Fibroblast of the aortic adventitia (primary cell): Measurements from ENCODE around the gene CACNA1D. TPM values are rescaled to one million over a fixed set of nuclear protein-coding genes. Genes with fewer than 3 reads are reported as not detected.

Experiments used
- DNase-seq: peaks from one replicate; pipeline ENCODE4 v3.0.0-alpha.2; 2010; ENCODE audit warnings: low read depth
- H3K4me3 ChIP-seq: 2 replicates; pipeline ENCODE4 v1.5.1; 2011; ENCODE audit warnings: low read depth, mild to moderate bottlenecking, control low read depth, low read length, moderate library complexity
- total RNA-seq: library from RNA; depleted of rRNA; stranded (reverse); fragments of >200 nt; gene quantifications from 2 replicates; pipeline ENCODE4 v1.2.3, GENCODE V29; 2012; ENCODE audit warnings: low replicate concordance
- TF ChIP-seq, protein P1 (sequence below): IDR thresholded peaks from 2 replicates; pipeline ENCODE4 v1.5.1; 2011; ENCODE audit warnings: mild to moderate bottlenecking, low read length, control low read depth, inconsistent platforms; ENCODE audit not compliant: insufficient read depth

CACNA1D gene
- total RNA-seq, 1 donor = 1.9 TPM

DNA sequence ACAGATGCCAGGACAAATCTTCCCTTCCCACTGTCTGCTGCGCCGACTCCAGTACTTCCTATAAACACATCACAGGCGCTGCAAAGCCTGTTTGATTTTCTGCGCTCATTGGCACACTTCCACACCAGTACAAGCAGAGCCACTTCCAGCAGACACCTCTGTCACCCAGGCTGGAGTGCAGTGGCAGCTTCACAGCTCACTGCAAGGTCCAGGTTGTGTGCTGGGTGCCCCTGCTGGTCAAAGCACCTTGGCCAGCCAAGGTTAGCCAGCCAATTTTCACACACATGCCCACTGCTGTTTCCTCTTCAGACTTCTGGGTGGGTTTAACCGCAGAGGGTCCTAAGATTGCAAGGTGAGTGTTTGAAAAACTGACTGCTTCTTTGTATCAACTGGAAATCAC is 346.9 kb downstream of the CACNA1D start:
- TF ChIP-seq, protein P1, sequence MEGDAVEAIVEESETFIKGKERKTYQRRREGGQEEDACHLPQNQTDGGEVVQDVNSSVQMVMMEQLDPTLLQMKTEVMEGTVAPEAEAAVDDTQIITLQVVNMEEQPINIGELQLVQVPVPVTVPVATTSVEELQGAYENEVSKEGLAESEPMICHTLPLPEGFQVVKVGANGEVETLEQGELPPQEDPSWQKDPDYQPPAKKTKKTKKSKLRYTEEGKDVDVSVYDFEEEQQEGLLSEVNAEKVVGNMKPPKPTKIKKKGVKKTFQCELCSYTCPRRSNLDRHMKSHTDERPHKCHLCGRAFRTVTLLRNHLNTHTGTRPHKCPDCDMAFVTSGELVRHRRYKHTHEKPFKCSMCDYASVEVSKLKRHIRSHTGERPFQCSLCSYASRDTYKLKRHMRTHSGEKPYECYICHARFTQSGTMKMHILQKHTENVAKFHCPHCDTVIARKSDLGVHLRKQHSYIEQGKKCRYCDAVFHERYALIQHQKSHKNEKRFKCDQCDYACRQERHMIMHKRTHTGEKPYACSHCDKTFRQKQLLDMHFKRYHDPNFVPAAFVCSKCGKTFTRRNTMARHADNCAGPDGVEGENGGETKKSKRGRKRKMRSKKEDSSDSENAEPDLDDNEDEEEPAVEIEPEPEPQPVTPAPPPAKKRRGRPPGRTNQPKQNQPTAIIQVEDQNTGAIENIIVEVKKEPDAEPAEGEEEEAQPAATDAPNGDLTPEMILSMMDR = no peak
- no peak for DNase-seq
- no peak overlapping the region for H3K4me3 ChIP-seq

DNA sequence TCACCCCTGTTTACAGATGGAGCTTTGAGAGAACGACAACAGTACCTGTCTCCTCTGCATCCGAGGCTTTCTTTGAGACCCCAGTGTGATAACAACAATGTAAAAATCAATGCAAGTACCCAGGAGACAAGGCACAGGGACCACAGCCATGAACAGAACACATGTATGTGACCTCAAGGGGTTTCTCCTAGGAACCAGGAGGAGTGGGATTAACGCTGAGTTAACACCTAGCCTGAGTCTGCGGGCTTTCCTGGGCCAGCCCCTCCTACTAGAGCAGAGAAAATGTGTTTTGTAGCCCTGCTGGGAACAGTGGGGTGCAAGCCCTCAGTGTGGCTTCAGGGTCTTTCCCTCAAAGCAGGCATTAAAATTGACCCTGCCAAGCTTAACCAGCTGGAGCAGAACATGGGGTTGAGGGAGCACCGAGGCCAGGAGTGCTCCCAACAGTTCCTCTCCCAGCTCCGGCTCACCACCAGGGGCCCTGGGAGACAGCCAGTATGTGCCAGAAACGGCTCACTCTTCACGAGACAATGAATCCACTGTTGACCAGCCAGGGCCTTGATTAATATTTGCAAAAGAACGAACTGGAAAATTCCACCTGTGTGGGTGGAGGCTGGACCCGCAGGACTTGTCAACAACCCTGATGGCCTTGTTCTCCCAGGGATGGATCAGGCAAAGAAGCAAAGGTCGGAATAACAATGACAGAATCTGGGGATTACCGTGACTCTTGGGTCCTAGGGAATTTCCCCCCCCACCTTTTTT is 348.2 kb downstream of the CACNA1D start:
- DNase-seq = no peak
- no peak overlapping the region for H3K4me3 ChIP-seq
- TF ChIP-seq, protein P1 = peak; percentile 11

DNA sequence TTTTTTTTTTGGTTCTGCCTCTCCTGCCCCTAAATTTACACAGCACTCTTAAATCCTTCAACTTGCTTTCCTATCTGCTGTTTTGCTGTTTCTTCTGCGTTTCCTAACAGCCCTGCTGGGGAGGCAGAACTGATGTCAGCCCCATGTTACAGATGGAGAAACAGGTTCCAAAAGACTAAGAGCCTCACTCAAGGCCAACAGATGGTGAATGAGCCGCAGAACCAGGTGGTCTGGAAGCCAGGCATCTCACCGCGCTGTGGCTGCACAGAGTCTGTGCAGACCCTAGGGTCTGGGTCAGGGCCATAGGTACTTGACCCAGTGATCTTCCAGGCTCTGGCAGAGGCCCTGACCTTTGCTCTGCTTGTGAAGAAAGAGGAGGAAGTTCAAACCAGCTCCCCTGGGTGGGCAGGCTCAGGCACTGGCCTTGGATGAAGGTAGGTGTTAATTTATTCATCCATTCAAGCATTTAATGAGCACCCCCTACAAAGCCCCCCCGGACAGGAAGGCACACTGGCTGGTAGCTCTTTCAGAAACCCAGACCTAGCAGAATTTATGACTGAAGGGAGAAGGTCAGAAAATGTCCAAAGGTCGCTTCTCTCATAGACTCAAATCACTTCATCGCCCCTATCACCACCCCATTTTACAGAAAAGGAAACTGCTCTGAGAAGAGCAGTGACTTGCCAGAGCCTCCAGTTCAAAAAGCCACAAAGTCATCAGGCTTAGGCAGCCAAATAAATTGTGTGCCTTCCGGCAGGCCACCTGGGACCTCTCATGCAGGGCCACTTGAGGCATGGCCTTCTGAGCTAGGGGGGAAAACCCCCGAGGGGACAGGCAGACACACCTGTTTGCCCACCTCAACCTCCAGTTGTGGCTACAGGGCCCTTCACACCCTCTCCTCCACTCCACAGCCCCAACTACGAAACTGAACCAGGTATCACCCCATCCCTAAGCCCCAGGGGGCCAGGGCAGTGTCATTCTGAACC is 349.1 kb downstream of the CACNA1D start:
- no peak overlapping the region for H3K4me3 ChIP-seq
- TF ChIP-seq, protein P1 = no peak
- DNase-seq = no peak

DNA sequence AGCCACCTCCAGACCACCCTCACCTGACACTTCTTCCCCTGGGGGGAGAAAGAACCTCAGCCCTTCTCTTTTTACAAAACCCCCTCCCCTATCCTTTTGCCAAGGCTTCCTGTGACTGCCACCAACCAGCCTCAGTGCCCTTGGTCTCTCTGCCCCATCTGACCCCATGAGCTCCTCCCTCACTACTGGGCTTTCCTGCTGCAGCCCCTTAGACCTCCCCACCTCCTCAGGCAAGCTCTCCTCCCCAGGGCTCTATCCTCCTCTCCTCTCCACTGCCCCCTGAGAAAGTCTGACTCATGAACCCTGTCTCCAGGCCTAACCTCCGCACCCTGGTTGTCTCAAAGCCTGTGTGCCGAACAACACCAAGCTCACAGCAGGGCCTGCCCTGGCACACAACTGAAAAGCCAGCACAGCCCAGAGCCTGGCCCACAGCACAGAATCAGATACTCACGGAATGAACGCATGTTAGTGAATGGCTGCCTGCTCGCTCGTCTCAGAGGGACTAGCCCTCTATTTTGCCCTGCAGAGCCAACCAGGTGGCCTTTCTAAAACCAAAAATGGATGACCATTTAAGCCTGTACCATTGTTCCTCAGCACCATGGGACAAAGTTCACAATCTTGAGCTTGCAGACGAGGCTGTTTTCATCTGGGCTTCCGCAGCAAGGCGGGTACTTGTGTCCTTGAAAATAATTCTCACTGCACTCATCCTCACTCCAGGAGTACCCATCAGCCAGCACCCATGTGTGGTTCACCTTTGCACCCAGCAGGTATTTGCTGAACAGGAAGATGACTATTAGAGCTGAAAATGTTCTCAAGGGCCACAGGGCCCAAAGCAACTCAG is 350.1 kb downstream of the CACNA1D start:
- TF ChIP-seq, protein P1 = no peak
- no peak overlapping the region for H3K4me3 ChIP-seq
- no peak for DNase-seq

DNA sequence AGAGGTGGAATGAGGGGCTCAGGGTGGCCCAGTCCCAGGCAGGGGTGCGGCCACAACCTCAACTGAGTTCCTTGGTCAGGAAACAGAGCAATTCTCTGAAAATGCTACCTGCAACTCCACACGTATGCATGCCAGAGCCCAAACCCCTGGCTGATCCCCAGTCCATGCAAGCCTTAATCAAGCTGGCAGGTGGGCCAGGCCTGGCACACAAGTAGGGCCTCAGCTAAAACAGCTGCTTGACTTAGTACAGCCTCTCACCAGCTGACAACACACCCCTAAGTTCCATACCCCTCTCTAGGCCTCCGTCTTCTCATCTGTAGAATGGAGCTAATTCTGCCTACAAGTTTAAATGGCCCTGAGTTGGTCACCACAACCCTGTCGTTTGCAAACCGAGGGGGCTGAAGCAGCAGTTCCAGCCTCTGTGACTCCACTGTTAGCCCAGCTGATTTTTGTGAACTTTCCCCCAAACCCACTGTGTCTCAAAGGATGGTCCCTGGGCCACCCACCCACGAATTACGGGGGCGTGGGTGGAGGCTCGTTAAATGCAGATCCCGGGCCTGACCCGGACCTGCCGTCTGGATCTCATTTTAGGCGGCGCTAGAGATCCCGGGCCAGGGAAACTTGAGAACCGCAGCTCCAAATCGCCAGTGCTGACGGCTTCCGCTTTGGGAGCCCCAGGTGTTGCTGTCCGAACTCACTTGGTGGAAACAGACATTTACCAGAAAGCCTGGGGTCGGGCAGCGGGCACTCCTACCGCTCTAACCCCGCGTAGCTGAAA is 350.9 kb downstream of the CACNA1D start:
- peak; percentile 39 for DNase-seq
- TF ChIP-seq, protein P1 = peak; percentile 41
- peak overlapping the region; percentile 60 for H3K4me3 ChIP-seq

DNA sequence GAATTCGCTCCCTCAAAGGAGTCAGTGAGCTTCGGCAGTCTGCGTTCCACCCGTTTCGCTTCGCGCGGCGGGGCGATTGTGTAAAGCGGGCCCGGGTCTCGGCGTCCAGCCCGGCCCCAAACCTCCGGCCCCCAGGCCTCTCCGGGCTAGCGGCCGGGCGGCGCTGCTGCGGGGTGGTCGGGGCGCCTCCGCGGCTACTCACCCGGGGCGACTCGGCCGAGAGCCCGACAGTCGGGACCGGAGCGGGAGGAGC is 351.4 kb downstream of the CACNA1D start:
- no peak for DNase-seq
- H3K4me3 ChIP-seq = peak overlapping the region; percentile 60
- TF ChIP-seq, protein P1 = no peak
